GM10266 (cell line): ENCODE measurements around the gene UXS1.
"Not testable (repeated sequence)": the region's sequence is repeated elsewhere in the genome, so short reads cannot be mapped to it uniquely, and the experiment has no call there.

ENCODE experiments used
- DNase-seq: peaks from one replicate; pipeline ENCODE4 v3.0.0; 2012; ENCODE audit errors: extremely low spot score
- TF ChIP-seq, protein P1 (sequence below): IDR thresholded peaks from 2 replicates; pipeline ENCODE4 v1.5.1; 2012; ENCODE audit warnings: mild to moderate bottlenecking, low read depth; ENCODE audit not compliant: control insufficient read depth, insufficient read depth; ENCODE audit errors: missing control alignments

UXS1 gene

DNA sequence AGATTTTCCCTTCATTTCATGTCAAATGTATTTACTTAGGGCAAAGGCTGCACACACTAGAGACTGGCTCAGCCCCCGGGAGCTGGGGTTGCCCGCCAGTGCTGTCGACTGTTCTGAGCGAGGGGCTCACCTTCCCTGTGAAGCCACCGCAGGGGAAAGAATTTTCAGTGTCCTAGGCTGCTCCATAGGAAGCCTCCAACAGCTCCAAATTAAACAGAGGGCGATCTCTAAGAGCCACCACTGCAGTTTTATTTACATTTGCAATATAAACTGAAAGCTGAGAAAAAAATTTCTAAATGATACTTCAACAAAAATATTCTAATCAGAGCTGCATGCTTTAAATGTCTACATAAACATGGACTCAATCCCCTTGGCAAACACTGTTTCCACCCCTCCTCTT lies 54.0 kb downstream of the UXS1 start:
- TF ChIP-seq, protein P1, sequence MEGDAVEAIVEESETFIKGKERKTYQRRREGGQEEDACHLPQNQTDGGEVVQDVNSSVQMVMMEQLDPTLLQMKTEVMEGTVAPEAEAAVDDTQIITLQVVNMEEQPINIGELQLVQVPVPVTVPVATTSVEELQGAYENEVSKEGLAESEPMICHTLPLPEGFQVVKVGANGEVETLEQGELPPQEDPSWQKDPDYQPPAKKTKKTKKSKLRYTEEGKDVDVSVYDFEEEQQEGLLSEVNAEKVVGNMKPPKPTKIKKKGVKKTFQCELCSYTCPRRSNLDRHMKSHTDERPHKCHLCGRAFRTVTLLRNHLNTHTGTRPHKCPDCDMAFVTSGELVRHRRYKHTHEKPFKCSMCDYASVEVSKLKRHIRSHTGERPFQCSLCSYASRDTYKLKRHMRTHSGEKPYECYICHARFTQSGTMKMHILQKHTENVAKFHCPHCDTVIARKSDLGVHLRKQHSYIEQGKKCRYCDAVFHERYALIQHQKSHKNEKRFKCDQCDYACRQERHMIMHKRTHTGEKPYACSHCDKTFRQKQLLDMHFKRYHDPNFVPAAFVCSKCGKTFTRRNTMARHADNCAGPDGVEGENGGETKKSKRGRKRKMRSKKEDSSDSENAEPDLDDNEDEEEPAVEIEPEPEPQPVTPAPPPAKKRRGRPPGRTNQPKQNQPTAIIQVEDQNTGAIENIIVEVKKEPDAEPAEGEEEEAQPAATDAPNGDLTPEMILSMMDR = no peak
- DNase-seq = no peak

DNA sequence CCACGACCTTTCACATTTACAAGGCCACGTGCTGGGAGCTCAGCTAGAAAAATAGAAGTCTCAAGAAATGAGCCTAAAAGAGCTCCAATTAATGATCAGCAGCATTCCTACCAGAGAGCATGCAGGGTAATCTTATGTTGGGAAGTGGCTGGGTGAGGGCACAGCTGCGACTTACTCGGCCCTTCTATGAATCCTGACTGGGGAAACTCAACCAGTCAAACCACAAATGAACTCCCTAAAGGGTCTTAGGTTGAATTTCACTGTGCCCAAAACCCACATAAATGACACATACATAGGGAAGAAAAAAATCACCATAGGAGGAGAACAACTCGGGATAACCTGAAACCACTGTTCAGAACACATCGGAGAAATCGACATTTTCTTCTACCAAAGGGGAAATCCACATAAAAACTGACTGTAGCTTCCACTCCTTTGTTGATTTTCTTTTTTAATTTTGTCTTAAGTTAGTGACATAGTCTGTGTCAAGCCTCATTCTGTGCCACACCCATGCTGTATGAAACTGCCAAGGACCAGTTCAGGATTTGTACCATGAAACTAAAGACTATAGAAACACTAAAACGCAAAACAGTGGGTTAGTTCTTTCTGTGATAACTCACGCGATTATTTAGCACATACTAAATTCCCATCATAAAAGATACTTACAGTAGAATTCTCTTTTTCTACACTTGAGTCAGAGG lies 54.7 kb downstream of the UXS1 start:
- DNase-seq = no peak
- TF ChIP-seq, protein P1 = no peak

DNA sequence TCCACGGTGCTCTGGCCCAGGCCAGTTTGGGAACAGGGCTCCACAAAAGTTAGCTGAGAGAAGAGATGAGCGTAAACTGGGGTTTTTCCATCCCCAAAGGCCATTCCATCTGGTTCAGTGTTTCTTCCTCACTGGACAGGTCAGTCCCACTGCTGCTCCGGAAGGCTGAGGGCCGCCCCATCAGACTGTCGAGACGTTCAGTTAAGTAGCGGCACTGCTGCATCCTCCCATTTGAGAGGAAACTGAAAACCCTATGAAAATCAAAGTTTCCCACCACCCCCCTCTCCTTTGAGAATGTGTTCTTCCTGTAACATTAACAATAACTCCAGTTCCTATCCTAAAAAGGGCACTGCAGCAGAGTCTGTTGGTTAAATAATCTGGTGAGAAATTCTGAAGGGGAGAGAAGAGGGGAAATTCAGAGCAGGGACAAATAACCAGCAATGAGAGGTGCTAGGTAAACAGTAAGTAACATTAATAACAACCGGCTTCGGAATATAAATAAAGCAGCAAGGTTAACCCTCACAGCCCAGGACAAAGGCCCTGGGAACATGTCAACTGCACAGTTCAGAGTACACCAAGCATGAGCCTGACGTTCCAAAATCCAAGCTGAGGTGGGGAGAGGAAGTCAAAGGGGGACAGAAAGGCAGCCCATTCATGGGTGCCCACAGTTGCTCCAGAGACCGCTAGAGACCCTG lies 55.4 kb downstream of the UXS1 start:
- DNase-seq = no peak
- TF ChIP-seq, protein P1 = no peak

DNA sequence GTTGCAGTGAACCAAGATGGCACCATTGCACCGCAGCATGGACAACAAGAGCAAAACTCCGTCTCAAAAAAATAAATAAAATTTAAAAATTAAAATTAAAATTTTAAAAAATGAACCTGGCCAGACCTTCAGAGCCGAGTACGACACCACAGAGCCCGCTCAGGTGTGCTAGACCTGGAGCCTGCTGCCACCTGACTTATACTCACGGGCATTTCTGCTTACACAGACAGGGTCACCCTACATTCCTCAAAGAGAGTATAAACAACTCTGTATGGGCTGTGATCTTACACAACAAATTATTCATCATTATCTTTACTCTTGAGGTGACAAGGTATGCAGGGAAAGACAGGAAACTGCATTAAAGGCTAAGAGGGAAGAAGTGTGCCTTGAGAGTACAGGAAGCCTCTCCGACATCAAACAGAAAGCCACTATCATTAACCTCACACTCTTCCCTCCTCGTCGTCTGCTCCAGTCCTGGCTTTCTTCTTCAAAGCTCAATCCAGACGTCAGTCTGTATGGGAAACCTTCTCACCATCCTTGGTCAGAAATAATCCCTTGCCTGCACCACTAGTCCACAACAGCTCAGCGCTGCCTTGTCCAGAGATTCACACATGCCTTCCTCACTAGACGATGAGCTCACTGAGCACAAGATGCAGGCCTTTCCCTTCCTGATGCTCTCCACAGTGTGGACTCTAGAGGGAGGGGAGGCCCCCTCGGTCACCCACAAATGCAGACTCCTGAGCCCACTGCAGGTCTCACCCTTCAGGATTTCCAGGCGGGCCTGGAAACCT lies 56.2 kb downstream of the UXS1 start:
- DNase-seq = no peak
- TF ChIP-seq, protein P1 = no peak

DNA sequence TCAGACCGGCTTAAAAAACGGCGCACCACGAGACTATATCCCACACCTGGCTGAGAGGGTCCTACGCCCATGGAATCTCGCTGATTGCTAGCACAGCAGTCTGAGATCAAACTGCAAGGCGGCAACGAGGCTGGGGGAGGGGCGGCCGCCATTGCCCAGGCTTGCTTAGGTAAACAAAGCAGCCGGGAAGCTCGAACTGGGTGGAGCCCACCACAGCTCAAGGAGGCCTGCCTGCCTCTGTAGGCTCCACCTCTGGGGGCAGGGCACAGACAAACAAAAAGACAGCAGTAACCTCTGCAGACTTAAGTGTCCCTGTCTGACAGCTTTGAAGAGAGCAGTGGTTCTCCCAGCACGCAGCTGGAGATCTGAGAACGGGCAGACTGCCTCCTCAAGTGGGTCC lies 62.9 kb downstream of the UXS1 start:
- not testable (repeated sequence) for DNase-seq

DNA sequence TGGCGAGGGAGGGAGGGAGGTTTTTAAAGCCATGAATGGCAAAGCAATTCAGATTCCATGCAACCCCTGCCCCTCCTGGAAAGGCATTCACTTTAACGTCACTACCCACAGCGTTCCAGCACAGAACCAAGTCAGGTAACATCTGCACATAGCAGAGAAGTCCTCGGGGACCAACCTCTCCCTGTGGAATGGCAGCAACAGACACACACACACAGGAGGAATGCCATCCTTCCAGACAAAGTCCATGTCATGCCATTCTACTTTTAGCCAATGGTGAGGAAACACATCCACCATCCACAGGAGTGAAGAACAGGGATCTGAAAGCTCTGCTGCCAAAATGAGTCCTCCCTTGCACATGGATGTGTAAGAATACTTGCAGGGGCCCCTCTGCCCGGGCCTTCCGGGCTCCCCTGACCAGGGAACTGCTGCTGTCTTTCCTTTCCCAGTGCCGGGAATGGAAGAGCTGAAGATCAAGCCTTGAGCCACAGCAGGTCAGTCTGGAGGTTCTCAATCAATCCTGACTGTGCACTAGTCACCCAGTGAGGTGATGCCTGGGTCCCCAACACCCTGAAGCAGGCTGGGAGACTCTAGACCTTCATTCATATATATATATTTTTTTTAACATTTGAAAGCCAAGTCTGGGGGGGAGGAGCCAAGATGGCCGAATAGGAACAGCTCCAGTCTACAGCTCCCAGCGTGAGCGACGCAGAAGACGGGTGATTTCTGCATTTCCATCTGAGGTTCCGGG lies 63.7 kb downstream of the UXS1 start:
- TF ChIP-seq, protein P1 = no peak
- DNase-seq = no peak

DNA sequence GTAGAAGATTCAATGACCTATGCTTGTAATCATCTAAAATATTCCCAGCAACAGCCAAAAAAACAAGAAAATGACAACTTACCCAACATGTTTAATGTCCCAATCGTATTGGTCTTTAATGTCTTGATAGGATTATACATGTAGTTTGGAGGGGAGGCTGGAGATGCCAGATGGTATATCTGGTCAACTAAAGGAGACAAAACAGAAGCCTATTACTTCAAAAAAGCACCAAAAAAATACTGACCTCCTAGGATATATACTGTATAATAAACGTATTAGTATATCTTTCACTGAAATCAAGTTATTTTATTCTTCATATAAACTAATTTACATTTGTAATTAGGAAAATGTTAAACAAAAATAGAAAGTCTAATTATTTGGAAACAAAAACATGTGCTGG lies 64.5 kb downstream of the UXS1 start:
- TF ChIP-seq, protein P1 = no peak
- DNase-seq = no peak
